MCF 10A (cell line): Measurements from ENCODE around the gene BAX. TPM values are rescaled to one million over a fixed set of nuclear protein-coding genes. Genes with fewer than 3 reads are reported as not detected.

Source experiments
- BruUV-seq: library from RNA; stranded (reverse); fragments of 400-500 nt; replicated peaks from 2 replicates; lab custom pipeline; 2021; lab: Mats Ljungman, UMichigan
- CTCF ChIA-PET: fragments of 300-600 bp; sonication (Branson Sonifier 250); formaldehyde crosslinking; extraction: SDS; loops from one replicate; lab custom pipeline; 2021; ENCODE audit warnings: antibody characterized with exemption, inconsistent platforms; lab: Yijun Ruan, JAX
- POLR2A ChIA-PET: fragments of 300-600, 350-650 bp; sonication (Branson Sonifier 250); formaldehyde crosslinking; extraction: SDS; loops from one replicate; lab custom pipeline; 2020; ENCODE audit warnings: antibody characterized with exemption, inconsistent platforms; lab: Yijun Ruan, JAX
- DNase-seq: peaks from one replicate; pipeline ENCODE4 v3.0.0-alpha.2; 2018; ENCODE audit not compliant: unreplicated experiment
- H3K27ac Mint-ChIP-seq: one replicate; pipeline ENCODE4 v1.8.0; 2022; ENCODE audit warnings: mild to moderate bottlenecking, low read depth, mixed read lengths; ENCODE audit not compliant: unreplicated experiment
- H3K27me3 Mint-ChIP-seq: one replicate; pipeline ENCODE4 v1.8.0; 2022; ENCODE audit warnings: mixed read lengths; ENCODE audit not compliant: insufficient read depth, unreplicated experiment
- H3K36me3 Mint-ChIP-seq: one replicate; pipeline ENCODE4 v1.8.0; 2022; ENCODE audit warnings: mild to moderate bottlenecking, moderate library complexity, mixed read lengths; ENCODE audit not compliant: insufficient read depth, unreplicated experiment
- H3K4me1 Mint-ChIP-seq: one replicate; pipeline ENCODE4 v1.8.0; 2022; ENCODE audit warnings: mixed read lengths; ENCODE audit not compliant: insufficient read depth, unreplicated experiment
- H3K4me3 Mint-ChIP-seq: one replicate; pipeline ENCODE4 v1.8.0; 2022; ENCODE audit warnings: mild to moderate bottlenecking, moderate library complexity, mixed read lengths; ENCODE audit not compliant: unreplicated experiment
- H3K9me3 Mint-ChIP-seq: one replicate; pipeline ENCODE4 v1.8.0; 2022; ENCODE audit warnings: mixed read lengths; ENCODE audit not compliant: unreplicated experiment
- CTCF ChIP-seq: fragments of 200-600 bp; IDR thresholded peaks from one replicate; pipeline ENCODE4 v1.8.0; 2022; ENCODE audit warnings: antibody characterized with exemption, mild to moderate bottlenecking; ENCODE audit not compliant: unreplicated experiment
- intact Hi-C: fragments of 100-400 bp; cut with micrococcal nuclease; formaldehyde crosslinking; loops from 2 replicates; pipeline ENCODE4 v1.14.1; 2022
- total RNA-seq: library from RNA; stranded (reverse); gene quantifications from 2 replicates; pipeline ENCODE4 v1.2.3, GENCODE V29; 2022

The BAX gene
- total RNA-seq, 1 experiment from 2014 or later: 152 TPM

- DNase-seq: no peak
- ChIA-PET POLR2A (interaction anchor here (0.6 to 4.1 kb wide), 3 partner anchors 33 to 60 kb away, joined by 3 to 23 read pairs (median 5); partner anchors contain the start of genes GYS1, NUCB1 and RUVBL2), CTCF (interaction anchor here (0.6 kb wide), 1 partner anchor 72 kb away, joined by 3 read pairs; no protein-coding TSS in a partner anchor)
- H3K27ac Mint-ChIP-seq: no peak overlapping the region
- intact Hi-C loops: no loop called here
- TF ChIP-seq CTCF: no peak
- peaks cover 31% of the 10 kb centered on the region for H3K4me1 Mint-ChIP-seq
- H3K36me3 Mint-ChIP-seq: peaks cover 65% of the 10 kb centered on the region
- no peaks in the 10 kb centered on the region for H3K9me3 Mint-ChIP-seq
- H3K4me3 Mint-ChIP-seq: no peak overlapping the region
- no TSS peak for BruUV-seq
- H3K27me3 Mint-ChIP-seq: no peaks in the 10 kb centered on the region
Measured at GRCh38 chr19:48959341-48960239, 4.9 kb downstream of the BAX start.

GRCh38 chr19:48961051-48961649 lies 6.5 kb downstream of the BAX start:
- CTCF ChIA-PET: interaction anchor here (0.6 to 1.1 kb wide), 2 partner anchors 10 to 184 kb away, joined by 3 to 4 read pairs; no protein-coding TSS in a partner anchor
- DNase-seq: no peak
- TF ChIP-seq CTCF: no peak
- POLR2A ChIA-PET: interaction anchor here (4.1 kb wide), 1 partner anchor 31 kb away, joined by 23 read pairs; the partner anchor contains the start of genes GYS1 and RUVBL2
- H3K4me3 Mint-ChIP-seq: no peak overlapping the region
- H3K9me3 Mint-ChIP-seq: no peaks in the 10 kb centered on the region
- no TSS peak for BruUV-seq
- no peaks in the 10 kb centered on the region for H3K27me3 Mint-ChIP-seq
- H3K27ac Mint-ChIP-seq: no peak overlapping the region
- peaks cover 70% of the 10 kb centered on the region for H3K36me3 Mint-ChIP-seq
- H3K4me1 Mint-ChIP-seq: peaks cover 30% of the 10 kb centered on the region
- intact Hi-C loops: no loop called here

GRCh38 chr19:48961673-48962028 lies 7.0 kb downstream of the BAX start:
- Mint-ChIP-seq H3K27me3 (no peaks in the 10 kb centered on the region), H3K4me1 (peaks cover 34% of the 10 kb centered on the region), H3K36me3 (peaks cover 70% of the 10 kb centered on the region), H3K4me3 (peak overlapping the region; percentile 21), H3K9me3 (no peaks in the 10 kb centered on the region), H3K27ac (no peak overlapping the region)
- POLR2A ChIA-PET: interaction anchor here (0.7 to 4.1 kb wide), 3 partner anchors 9 to 90 kb away, joined by 3 to 23 read pairs (median 4); partner anchors contain the start of genes GYS1, PPP1R15A and RUVBL2
- no TSS peak for BruUV-seq
- CTCF ChIA-PET: interaction anchor here (1.1 to 1.2 kb wide), 2 partner anchors 8 to 9 kb away, joined by 3 read pairs; no protein-coding TSS in a partner anchor
- TF ChIP-seq CTCF: no peak
- intact Hi-C loops: no loop called here
- no peak for DNase-seq
